CD14-positive monocyte (primary cell): Measurements from ENCODE around the gene EIF4B. TPM values are rescaled to one million over a fixed set of nuclear protein-coding genes. Genes with fewer than 3 reads are reported as not detected.

Experiments
- DNase-seq, 3 donors: peaks; one replicate each; pipeline ENCODE4 v3.0.0-alpha.2; 2011 to 2022
- H2AFZ ChIP-seq: 2 replicates; pipeline ENCODE4 v1.6.0; 2012; ENCODE audit warnings: mild to moderate bottlenecking, low read depth, low read length, inconsistent platforms; ENCODE audit not compliant: insufficient read depth, poor library complexity, severe bottlenecking
- H3K27ac ChIP-seq, 2 donors: 1 replicate in 1 of 2; 2 replicates in 1 of 2; pipeline ENCODE4 v1.5.1; 2012 to 2013; ENCODE audit warnings: low read length in 2 of 2, control low read depth in 1 of 2, inconsistent platforms in 1 of 2, low read depth in 1 of 2, mild to moderate bottlenecking in 1 of 2
- H3K27me3 ChIP-seq, 2 donors: one replicate each; pipeline versions ENCODE4 v1.6.0 to v1.6.1; 2011 to 2013; ENCODE audit warnings: low read length in 2 of 2; ENCODE audit not compliant: control insufficient read depth in 2 of 2, insufficient read depth in 2 of 2
- H3K36me3 ChIP-seq, 2 donors: replicated peaks in 1 of 2; 1 replicate in 1 of 2; 2 replicates in 1 of 2; pipeline versions ENCODE4 v1.5.1 to v1.6.1; 2012 to 2013; ENCODE audit warnings: low read length in 2 of 2, control low read depth in 1 of 2, inconsistent platforms in 1 of 2, mild to moderate bottlenecking in 1 of 2; ENCODE audit not compliant: insufficient read depth in 2 of 2, control insufficient read depth in 1 of 2
- H3K4me1 ChIP-seq, 2 donors: 1 replicate in 1 of 2; 2 replicates in 1 of 2; pipeline versions ENCODE4 v1.5.1 to v1.6.1; 2012 to 2013; ENCODE audit warnings: low read length in 2 of 2, control low read depth in 1 of 2, inconsistent platforms in 1 of 2, mild to moderate bottlenecking in 1 of 2, moderate library complexity in 1 of 2; ENCODE audit not compliant: insufficient read depth in 2 of 2, control insufficient read depth in 1 of 2
- H3K4me2 ChIP-seq: replicated peaks from 2 replicates; pipeline ENCODE3; 2012; ENCODE audit warnings: low read length, moderate library complexity, mild to moderate bottlenecking; ENCODE audit not compliant: poor library complexity, severe bottlenecking; ENCODE audit errors: extremely low read depth
- H3K4me3 ChIP-seq, 3 experiments: fragments of 200-600 bp in 1 of 3; sonication (generic) in 1 of 3; replicated peaks in 1 of 3; 1 replicate in 2 of 3; 2 replicates in 1 of 3; pipeline ENCODE4 v1.5.1; 2011 to 2013; ENCODE audit warnings: low read length in 3 of 3, mild to moderate bottlenecking in 3 of 3, control low read depth in 2 of 3, low read depth in 2 of 3, inconsistent platforms in 1 of 3, moderate library complexity in 1 of 3
- H3K79me2 ChIP-seq: 2 replicates; pipeline ENCODE4 v1.6.0; 2012; ENCODE audit warnings: mild to moderate bottlenecking, control low read depth, inconsistent platforms, low read length, moderate library complexity; ENCODE audit not compliant: insufficient read depth
- H3K9ac ChIP-seq: 2 replicates; pipeline ENCODE4 v1.6.0; 2017; ENCODE audit warnings: low read length, mild to moderate bottlenecking; ENCODE audit not compliant: insufficient read depth, poor library complexity, severe bottlenecking
- H3K9me3 ChIP-seq, 2 donors: replicated peaks in 1 of 2; 1 replicate in 1 of 2; 2 replicates in 1 of 2; pipeline versions ENCODE4 v1.5.1 to v1.6.1; 2012 to 2013; ENCODE audit warnings: low read length in 2 of 2, control low read depth in 1 of 2; ENCODE audit not compliant: control insufficient read depth in 1 of 2, insufficient read depth in 1 of 2
- H4K20me1 ChIP-seq: 2 replicates; pipeline ENCODE4 v1.6.0; 2012; ENCODE audit warnings: mild to moderate bottlenecking, low read length, control low read depth, moderate library complexity; ENCODE audit not compliant: insufficient read depth
- H3K27ac Mint-ChIP-seq, 7 donors: one replicate each; pipeline ENCODE4 v1.8.0; 2020; ENCODE audit warnings: mild to moderate bottlenecking in 7 of 7, mixed read lengths in 7 of 7, moderate library complexity in 6 of 7, inconsistent platforms in 2 of 7
- H3K27me3 Mint-ChIP-seq, 3 donors: one replicate each; pipeline ENCODE4 v1.8.0; 2021 to 2022; ENCODE audit warnings: low read depth in 3 of 3, mild to moderate bottlenecking in 3 of 3, mixed read lengths in 3 of 3, moderate library complexity in 3 of 3, inconsistent platforms in 1 of 3
- H3K36me3 Mint-ChIP-seq, 2 donors: one replicate each; pipeline ENCODE4 v1.8.0; 2020; ENCODE audit warnings: mixed read lengths in 2 of 2, inconsistent platforms in 1 of 2, mild to moderate bottlenecking in 1 of 2
- H3K4me1 Mint-ChIP-seq: one replicate; pipeline ENCODE4 v1.8.0; 2020; ENCODE audit warnings: mild to moderate bottlenecking, mixed read lengths
- H3K4me3 Mint-ChIP-seq, 2 donors: one replicate each; pipeline ENCODE4 v1.8.0; 2020; ENCODE audit warnings: mild to moderate bottlenecking in 2 of 2, mixed read lengths in 2 of 2, moderate library complexity in 1 of 2
- H3K9me3 Mint-ChIP-seq, 7 donors: one replicate each; pipeline ENCODE4 v1.8.0; 2020 to 2022; ENCODE audit warnings: mixed read lengths in 7 of 7, mild to moderate bottlenecking in 6 of 7, moderate library complexity in 6 of 7, inconsistent platforms in 2 of 7
- WGBS: methylation state at CpG from one replicate; pipeline ENCODE4 v1.1.5; 2013; ENCODE audit warnings: missing lambda C conversion rate; ENCODE audit not compliant: insufficient coverage; 5-methylcytosine and 5-hydroxymethylcytosine counted together
- intact Hi-C, 2 donors: fragments of 100-400 bp; cut with micrococcal nuclease; formaldehyde crosslinking; loops; one replicate each; pipeline versions ENCODE4 v1.15.0 to v1.15.1; 2023
- polyA plus RNA-seq, 3 donors: library from polyadenylated mRNA; depleted of rRNA in 1 of 3; unstranded in 2 of 3; stranded (reverse) in 1 of 3; fragments of 300-500 nt in 2 of 3; fragments of >200 nt in 1 of 3; fragmentation: Illumina TruSeq in 2 of 3; gene quantifications; 1 replicate in 2 of 3; 2 replicates in 1 of 3; pipeline ENCODE4 v1.2.3, GENCODE V29; 2012 to 2021
- TF ChIP-seq, protein P1 (sequence below): fragments of 200-600 bp; IDR thresholded peaks from one replicate; pipeline ENCODE4 v1.8.0; 2022; ENCODE audit warnings: antibody characterized with exemption, mild to moderate bottlenecking

Gene EIF4B
- polyA plus RNA-seq, 3 donors: 41.2 to 185 (median 58.6) TPM

GRCh38 chr12:53034459-53034858, 28.2 kb downstream of the EIF4B start:
- H3K4me2 ChIP-seq: no peak overlapping the region
- H3K4me3 ChIP-seq: no peak overlapping the region
- DNase-seq: peak in 2 of 3 donors; percentile 18 to 39
- Mint-ChIP-seq H3K36me3 (peaks cover 75 to 93% of the 10 kb centered on the region in 2 donors), H3K4me1 (peaks cover 20% of the 10 kb centered on the region), H3K27ac (peak overlapping the region in 5 of 7 donors; percentile 65 to 89 (median 83)), H3K4me3 (no peak overlapping the region), H3K9me3 (no peaks in the 10 kb centered on the region), H3K27me3 (no peaks in the 10 kb centered on the region)
- H4K20me1 ChIP-seq: peaks cover 36% of the 10 kb centered on the region
- peaks cover 15% of the 10 kb centered on the region in 2 donors for H3K4me1 ChIP-seq
- H3K9ac ChIP-seq: peak overlapping the region; percentile 4
- WGBS: no CpG with 5 or more reads among the region's 8 CpGs
- TF ChIP-seq, protein P1, sequence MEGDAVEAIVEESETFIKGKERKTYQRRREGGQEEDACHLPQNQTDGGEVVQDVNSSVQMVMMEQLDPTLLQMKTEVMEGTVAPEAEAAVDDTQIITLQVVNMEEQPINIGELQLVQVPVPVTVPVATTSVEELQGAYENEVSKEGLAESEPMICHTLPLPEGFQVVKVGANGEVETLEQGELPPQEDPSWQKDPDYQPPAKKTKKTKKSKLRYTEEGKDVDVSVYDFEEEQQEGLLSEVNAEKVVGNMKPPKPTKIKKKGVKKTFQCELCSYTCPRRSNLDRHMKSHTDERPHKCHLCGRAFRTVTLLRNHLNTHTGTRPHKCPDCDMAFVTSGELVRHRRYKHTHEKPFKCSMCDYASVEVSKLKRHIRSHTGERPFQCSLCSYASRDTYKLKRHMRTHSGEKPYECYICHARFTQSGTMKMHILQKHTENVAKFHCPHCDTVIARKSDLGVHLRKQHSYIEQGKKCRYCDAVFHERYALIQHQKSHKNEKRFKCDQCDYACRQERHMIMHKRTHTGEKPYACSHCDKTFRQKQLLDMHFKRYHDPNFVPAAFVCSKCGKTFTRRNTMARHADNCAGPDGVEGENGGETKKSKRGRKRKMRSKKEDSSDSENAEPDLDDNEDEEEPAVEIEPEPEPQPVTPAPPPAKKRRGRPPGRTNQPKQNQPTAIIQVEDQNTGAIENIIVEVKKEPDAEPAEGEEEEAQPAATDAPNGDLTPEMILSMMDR: no peak
- intact Hi-C loops: no loop called here
- H3K79me2 ChIP-seq: no peaks in the 10 kb centered on the region
- H3K27me3 ChIP-seq: no peaks in the 10 kb centered on the region
- H3K27ac ChIP-seq: peak overlapping the region in 1 of 2 donors; percentile 62
- peaks cover 85 to 88% of the 10 kb centered on the region in 2 donors for H3K36me3 ChIP-seq
- no peaks in the 10 kb centered on the region for H3K9me3 ChIP-seq
- no peak overlapping the region for H2AFZ ChIP-seq

DNA sequence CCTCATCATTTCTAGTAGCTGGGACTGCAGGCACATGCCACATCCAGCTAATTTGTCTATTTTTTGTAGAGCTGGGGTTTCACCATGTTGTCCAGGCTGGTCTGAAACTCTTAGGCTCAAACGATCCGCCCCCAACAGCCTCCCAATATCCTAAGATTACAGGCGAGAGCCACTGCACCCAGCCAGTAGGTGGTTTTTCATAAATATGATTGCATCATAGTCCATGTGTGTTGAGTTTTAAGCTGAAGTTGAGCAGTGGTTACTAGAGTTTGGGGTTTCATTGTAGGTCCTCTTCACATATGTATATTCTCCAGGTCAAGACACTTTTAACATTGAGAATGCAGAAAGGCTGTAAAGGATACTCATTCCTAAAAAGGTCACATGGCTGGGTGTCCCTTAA, 30.5 kb downstream of the EIF4B start:
- H3K79me2 ChIP-seq: no peaks in the 10 kb centered on the region
- Mint-ChIP-seq H3K9me3 (no peaks in the 10 kb centered on the region), H3K4me3 (no peak overlapping the region), H3K27ac (no peak overlapping the region), H3K27me3 (no peaks in the 10 kb centered on the region), H3K4me1 (peaks cover 20% of the 10 kb centered on the region), H3K36me3 (peaks cover 76 to 94% of the 10 kb centered on the region in 2 donors)
- no peaks in the 10 kb centered on the region for H3K27me3 ChIP-seq
- peaks cover 26% of the 10 kb centered on the region for H4K20me1 ChIP-seq
- no peak overlapping the region for H2AFZ ChIP-seq
- H3K9me3 ChIP-seq: no peaks in the 10 kb centered on the region
- peaks cover 82 to 92% of the 10 kb centered on the region in 2 donors for H3K36me3 ChIP-seq
- WGBS: no CpG with 5 or more reads among the region's 3 CpGs
- TF ChIP-seq, protein P1: no peak
- no peak for DNase-seq
- H3K9ac ChIP-seq: no peak overlapping the region
- H3K4me3 ChIP-seq: no peak overlapping the region
- H3K4me2 ChIP-seq: no peak overlapping the region
- peaks cover 15% of the 10 kb centered on the region in 2 donors for H3K4me1 ChIP-seq
- intact Hi-C loops: no loop called here
- H3K27ac ChIP-seq: no peak overlapping the region
